Keratinocyte (primary cell): ENCODE results near the gene C5.

Experiments
- EZH2 ChIP-seq: IDR thresholded peaks from one replicate; pipeline ENCODE4 v1.6.1; 2012; ENCODE audit warnings: inconsistent platforms, mild to moderate bottlenecking, low read length, moderate library complexity
- TF ChIP-seq, protein P1 (sequence below), 3 experiments: IDR thresholded peaks in 1 of 3; conservative IDR thresholded peaks in 1 of 3; optimal IDR thresholded peaks in 1 of 3; 2 replicates in 2 of 3; 3 replicates in 1 of 3; pipeline versions ENCODE3 to v1.5.1; 2011; ENCODE audit warnings: low read length in 3 of 3, mild to moderate bottlenecking in 3 of 3, moderate library complexity in 2 of 3, control low read depth in 1 of 3, inconsistent platforms in 1 of 3; ENCODE audit not compliant: insufficient read depth in 2 of 3; ENCODE audit errors: extremely low read depth in 1 of 3

DNA sequence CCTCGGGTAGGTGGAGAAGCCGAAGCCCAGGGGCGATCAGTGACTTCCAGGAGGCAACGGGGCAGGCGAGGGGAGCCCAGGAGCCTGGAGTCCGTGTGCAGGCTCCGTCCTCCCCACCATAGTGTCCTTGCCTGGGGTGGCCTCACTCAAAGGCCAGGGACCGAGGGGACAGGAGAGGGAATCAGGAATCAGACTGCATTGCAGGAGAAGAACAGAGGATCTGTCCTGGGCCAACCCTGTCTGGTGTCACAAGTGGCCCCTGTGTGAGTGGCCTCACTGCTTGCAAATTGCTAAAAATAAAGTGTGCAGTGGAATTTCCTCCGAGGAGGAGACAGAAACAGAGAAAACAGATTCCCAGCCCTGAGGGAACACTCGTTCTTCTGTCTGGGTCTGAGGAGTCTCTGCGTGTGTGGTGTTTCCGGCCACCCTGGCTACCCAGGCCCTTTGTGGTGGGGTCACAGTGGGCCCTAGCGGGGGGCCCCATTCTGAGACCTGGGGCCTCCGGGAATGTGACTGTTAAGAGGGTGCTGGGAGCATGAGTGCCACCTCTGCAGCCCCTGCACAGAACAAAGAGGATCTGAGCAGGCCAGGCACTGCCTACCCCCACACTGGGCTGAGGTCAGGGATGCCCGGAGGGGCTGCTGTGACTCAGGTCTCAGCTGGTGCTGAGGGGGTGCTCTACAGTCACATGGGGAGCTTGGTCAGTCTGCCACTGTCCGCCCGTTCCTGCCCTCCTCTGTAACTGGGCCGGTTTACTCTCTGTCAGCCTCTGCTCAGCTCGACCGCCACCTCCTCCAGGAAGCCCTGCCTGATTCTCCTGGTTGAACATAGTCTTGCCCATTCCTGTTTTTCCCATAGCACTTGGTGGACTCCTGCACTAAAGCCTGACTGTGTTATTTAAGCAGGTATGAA, 130.9 kb downstream of the C5 start:
- TF ChIP-seq, protein P1, sequence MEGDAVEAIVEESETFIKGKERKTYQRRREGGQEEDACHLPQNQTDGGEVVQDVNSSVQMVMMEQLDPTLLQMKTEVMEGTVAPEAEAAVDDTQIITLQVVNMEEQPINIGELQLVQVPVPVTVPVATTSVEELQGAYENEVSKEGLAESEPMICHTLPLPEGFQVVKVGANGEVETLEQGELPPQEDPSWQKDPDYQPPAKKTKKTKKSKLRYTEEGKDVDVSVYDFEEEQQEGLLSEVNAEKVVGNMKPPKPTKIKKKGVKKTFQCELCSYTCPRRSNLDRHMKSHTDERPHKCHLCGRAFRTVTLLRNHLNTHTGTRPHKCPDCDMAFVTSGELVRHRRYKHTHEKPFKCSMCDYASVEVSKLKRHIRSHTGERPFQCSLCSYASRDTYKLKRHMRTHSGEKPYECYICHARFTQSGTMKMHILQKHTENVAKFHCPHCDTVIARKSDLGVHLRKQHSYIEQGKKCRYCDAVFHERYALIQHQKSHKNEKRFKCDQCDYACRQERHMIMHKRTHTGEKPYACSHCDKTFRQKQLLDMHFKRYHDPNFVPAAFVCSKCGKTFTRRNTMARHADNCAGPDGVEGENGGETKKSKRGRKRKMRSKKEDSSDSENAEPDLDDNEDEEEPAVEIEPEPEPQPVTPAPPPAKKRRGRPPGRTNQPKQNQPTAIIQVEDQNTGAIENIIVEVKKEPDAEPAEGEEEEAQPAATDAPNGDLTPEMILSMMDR (optimal IDR thresholded peaks at IDR 0.05 in 1 of 3, IDR thresholded peaks at IDR 0.05 in 1 of 3, conservative IDR thresholded peaks at IDR 0.05 in 1 of 3; ENCODE audit: extremely low read depth in 1 of 3, insufficient read depth in 2 of 3, low read length in 3 of 3) = no peak
- no peak for TF ChIP-seq EZH2
